ENCODE results near the gene CNTNAP2. TPM values are rescaled to one million over a fixed set of nuclear protein-coding genes. Genes with fewer than 3 reads are reported as not detected.

CNTNAP2 gene
- total and polyA plus RNA-seq, 4 donors, result not detected

DNA sequence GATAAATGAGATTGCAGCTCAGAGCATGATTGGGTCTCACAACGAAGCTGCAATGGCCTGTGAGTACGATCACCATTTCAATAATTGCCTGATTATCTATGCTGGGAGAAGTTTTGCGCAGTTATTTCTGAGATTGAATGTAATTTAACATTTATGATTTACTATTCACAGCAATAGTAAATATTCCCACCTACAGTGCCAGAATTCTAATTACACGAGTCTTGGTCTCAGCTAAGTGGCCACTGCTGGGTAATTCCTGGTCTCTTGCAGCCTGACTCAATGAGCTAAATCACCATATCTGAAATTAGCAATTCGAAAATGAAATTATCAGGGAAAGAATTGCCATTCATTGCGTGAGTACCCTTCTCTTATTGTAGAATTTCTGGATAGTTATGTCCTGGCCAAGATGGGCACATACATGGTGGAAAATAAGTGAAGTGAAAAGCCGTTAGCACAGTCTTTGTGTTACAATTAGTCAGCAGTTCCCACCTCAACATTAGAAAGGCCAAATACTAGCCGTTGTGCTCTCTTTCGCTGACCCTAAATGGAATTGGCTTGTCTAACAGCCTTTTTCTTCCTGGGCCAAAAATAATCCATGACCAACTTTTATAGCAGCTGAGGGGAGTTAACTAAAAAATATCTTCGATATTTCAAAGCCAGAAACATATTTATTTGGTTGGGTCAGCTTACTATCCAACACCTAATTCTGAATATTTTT lies 1793.0 kb downstream of the CNTNAP2 start:
- Histone ChIP-seq H3K36me3 (ENCODE audit: control insufficient read depth in 1 of 2, insufficient read depth in 2 of 2, low read length in 1 of 2) (no peaks in the 10 kb centered on the region), H3K4me1 (ENCODE audit: control insufficient read depth in 1 of 2, insufficient read depth in 2 of 2, low read length in 2 of 2) (no peaks in the 10 kb centered on the region), H3K9me3 (ENCODE audit: control insufficient read depth, low read length) (no peaks in the 10 kb centered on the region), H3K4me3 (ENCODE audit: low read length in 2 of 2) (no peak overlapping the region), H3K27ac (ENCODE audit: low read depth in 1 of 2, low read length in 2 of 2) (no peak overlapping the region), H3K27me3 (ENCODE audit: control insufficient read depth in 1 of 2, insufficient read depth in 2 of 2, low read length in 1 of 2) (no peaks in the 10 kb centered on the region)
- DNase-seq (no peak), ATAC-seq (ENCODE audit: low FRiP score) (peak; percentile 73)
- 43 to 45% methylated on average over 10 of the region's 10 CpGs for WGBS, 2 donors
- intact Hi-C loops (cut with DNase I), result no loop called here

DNA sequence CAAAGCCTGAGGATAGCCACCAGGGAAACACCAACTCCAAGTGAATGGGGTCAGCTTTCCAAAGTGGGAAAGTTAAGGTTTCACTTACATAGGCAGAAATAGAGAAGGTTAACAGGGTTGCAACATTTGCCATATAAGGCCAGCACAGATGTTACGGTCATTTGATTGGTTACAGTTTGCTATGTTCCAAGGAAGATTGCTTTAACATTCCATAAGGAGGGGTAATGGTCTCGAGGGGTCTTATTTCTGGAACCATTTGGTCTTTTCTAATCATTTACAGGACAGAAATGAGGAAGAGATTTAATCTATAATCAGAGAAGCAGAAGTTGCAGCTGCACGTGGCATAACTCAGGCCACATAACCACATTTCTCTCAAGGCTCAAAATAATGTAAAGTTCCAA lies 1794.6 kb downstream of the CNTNAP2 start:
- WGBS, 2 donors, result 26 to 38% methylated on average over 3 of the region's 3 CpGs
- Histone ChIP-seq H3K36me3 (ENCODE audit: control insufficient read depth in 1 of 2, insufficient read depth in 2 of 2, low read length in 1 of 2) (no peaks in the 10 kb centered on the region), H3K4me1 (ENCODE audit: control insufficient read depth in 1 of 2, insufficient read depth in 2 of 2, low read length in 2 of 2) (no peaks in the 10 kb centered on the region), H3K4me3 (ENCODE audit: low read length in 2 of 2) (no peak overlapping the region), H3K9me3 (ENCODE audit: control insufficient read depth, low read length) (no peaks in the 10 kb centered on the region), H3K27ac (ENCODE audit: low read depth in 1 of 2, low read length in 2 of 2) (no peak overlapping the region), H3K27me3 (ENCODE audit: control insufficient read depth in 1 of 2, insufficient read depth in 2 of 2, low read length in 1 of 2) (no peaks in the 10 kb centered on the region)
- intact Hi-C loops (cut with DNase I), result no loop called here
- DNase-seq (no peak), ATAC-seq (ENCODE audit: low FRiP score) (no peak)

DNA sequence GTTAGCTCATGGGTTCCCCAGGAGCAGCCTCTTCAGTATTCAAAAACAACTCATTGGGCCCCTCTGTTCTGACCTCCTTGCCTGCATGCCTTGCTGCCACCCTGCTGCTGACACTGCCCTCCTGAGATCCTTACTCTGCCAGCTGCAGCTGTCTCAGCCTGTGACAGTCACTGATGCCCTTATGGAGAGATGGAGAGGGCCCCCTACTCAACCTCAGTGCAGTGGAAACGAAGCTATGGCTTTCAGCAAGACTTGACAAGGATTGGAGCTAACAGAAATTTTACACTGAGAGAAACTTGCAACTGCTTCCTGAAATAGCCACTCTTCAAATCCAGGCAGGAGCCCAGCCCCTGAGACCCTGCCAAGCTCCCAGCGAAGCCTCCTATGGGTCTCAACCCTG lies 1795.7 kb downstream of the CNTNAP2 start:
- WGBS, 2 donors, result 5 to 9% methylated on average over 2 of the region's 2 CpGs
- H3K4me1 ChIP-seq (ENCODE audit: control insufficient read depth in 1 of 2, insufficient read depth in 2 of 2, low read length in 2 of 2), result no peaks in the 10 kb centered on the region

DNA sequence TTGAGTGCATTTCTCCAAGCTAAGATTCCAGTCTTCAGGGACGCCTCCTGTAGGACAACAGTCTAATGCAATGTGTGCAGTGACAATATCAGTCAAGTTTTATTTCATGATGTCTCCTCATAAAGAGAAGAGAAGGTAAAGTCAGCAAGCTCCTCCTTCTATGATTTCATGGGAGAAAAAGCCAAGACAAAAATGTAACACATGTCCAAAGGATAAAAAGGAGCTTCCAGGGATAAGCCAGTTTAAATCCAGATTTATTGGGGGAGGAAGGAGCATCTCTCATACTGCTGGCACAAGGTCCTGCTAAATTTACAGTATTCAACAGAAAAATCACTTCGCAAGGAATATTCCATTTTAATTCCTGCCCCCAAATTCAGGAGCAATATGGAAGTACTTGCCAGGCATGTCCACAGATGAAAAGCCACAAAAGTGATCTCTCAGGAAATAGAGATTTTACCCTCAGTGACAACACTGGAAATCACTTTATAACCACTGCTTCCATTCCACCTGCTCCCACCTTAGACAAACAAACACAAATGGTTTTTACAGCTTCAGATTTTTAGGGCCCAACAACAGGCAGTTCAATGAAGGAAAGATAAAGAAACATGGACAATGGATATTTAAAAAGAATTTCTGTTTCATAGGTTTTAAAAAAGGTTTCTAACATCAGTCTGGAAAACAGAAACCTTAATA lies 1796.5 kb downstream of the CNTNAP2 start:
- intact Hi-C loops (cut with DNase I), result no loop called here
- Histone ChIP-seq H3K4me1 (ENCODE audit: control insufficient read depth in 1 of 2, insufficient read depth in 2 of 2, low read length in 2 of 2) (no peaks in the 10 kb centered on the region), H3K36me3 (ENCODE audit: control insufficient read depth in 1 of 2, insufficient read depth in 2 of 2, low read length in 1 of 2) (no peaks in the 10 kb centered on the region), H3K27me3 (ENCODE audit: control insufficient read depth in 1 of 2, insufficient read depth in 2 of 2, low read length in 1 of 2) (no peaks in the 10 kb centered on the region), H3K9me3 (ENCODE audit: control insufficient read depth, low read length) (no peaks in the 10 kb centered on the region), H3K4me3 (ENCODE audit: low read length in 2 of 2) (no peak overlapping the region), H3K27ac (ENCODE audit: low read depth in 1 of 2, low read length in 2 of 2) (no peak overlapping the region)
- 94 to 99% methylated on average over 2 of the region's 2 CpGs for WGBS, 2 donors
- DNase-seq, result no peak
- no peak for ATAC-seq (ENCODE audit: low FRiP score)

More for the DNA sequence above, 1795.7 kb downstream of the CNTNAP2 start:
- Histone ChIP-seq H3K36me3 (ENCODE audit: control insufficient read depth in 1 of 2, insufficient read depth in 2 of 2, low read length in 1 of 2) (no peaks in the 10 kb centered on the region), H3K27ac (ENCODE audit: low read depth in 1 of 2, low read length in 2 of 2) (no peak overlapping the region), H3K9me3 (ENCODE audit: control insufficient read depth, low read length) (no peaks in the 10 kb centered on the region), H3K4me3 (ENCODE audit: low read length in 2 of 2) (no peak overlapping the region), H3K27me3 (ENCODE audit: control insufficient read depth in 1 of 2, insufficient read depth in 2 of 2, low read length in 1 of 2) (no peaks in the 10 kb centered on the region)
- intact Hi-C loops (cut with DNase I), result no loop called here
- ATAC-seq (ENCODE audit: low FRiP score), result no peak
- no peak for DNase-seq

DNA sequence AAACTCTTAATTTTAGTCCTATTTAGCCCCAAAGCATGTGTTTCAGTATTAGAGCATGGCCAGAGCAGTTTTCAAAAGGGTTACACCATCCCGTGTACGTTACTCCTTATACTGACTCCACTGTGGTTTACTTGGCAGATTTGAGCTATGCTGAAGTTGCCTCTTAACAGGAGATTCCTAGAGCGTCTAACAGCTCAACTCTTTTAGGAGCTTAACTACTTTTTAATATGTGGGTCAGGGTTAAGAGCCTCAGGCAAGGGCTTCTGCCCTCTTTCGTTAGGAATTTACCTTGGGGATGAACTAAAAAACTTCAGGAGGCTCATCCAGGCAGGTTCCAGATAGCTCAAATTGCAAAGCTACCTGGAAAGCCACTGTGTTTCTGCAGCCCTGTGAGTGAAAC lies 1799.2 kb downstream of the CNTNAP2 start:
- ATAC-seq (ENCODE audit: low FRiP score) (no peak), DNase-seq (no peak)
- Histone ChIP-seq H3K27ac (ENCODE audit: low read depth in 1 of 2, low read length in 2 of 2) (no peak overlapping the region), H3K9me3 (ENCODE audit: control insufficient read depth, low read length) (no peaks in the 10 kb centered on the region), H3K36me3 (ENCODE audit: control insufficient read depth in 1 of 2, insufficient read depth in 2 of 2, low read length in 1 of 2) (no peaks in the 10 kb centered on the region), H3K27me3 (ENCODE audit: control insufficient read depth in 1 of 2, insufficient read depth in 2 of 2, low read length in 1 of 2) (no peaks in the 10 kb centered on the region), H3K4me3 (ENCODE audit: low read length in 2 of 2) (no peak overlapping the region), H3K4me1 (ENCODE audit: control insufficient read depth in 1 of 2, insufficient read depth in 2 of 2, low read length in 2 of 2) (no peaks in the 10 kb centered on the region)
- intact Hi-C loops (cut with DNase I), result no loop called here
- WGBS, 2 donors, result 30 to 34% methylated on average over 4 of the region's 4 CpGs

DNA sequence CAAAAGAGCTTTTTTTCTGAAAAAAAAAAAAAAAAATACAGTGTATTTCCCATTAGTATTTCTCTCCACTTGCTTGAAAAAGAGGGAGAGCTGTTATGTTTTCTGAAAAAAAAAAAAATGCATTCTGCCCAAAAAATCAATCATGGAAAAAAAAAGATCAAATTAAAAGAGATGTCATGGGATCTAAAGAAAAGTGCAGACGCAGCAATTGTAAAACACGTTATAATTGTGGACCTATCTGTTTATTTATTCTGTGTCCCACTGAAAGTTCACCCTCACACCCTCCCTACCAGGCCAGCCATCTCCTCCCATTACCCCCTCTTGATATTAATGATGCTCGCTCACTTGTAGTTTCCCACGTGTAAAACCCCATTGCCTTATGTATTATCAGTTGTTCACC lies 1800.0 kb downstream of the CNTNAP2 start:
- Histone ChIP-seq H3K4me1 (ENCODE audit: control insufficient read depth in 1 of 2, insufficient read depth in 2 of 2, low read length in 2 of 2) (no peaks in the 10 kb centered on the region), H3K4me3 (ENCODE audit: low read length in 2 of 2) (no peak overlapping the region), H3K27ac (ENCODE audit: low read depth in 1 of 2, low read length in 2 of 2) (no peak overlapping the region), H3K27me3 (ENCODE audit: control insufficient read depth in 1 of 2, insufficient read depth in 2 of 2, low read length in 1 of 2) (no peaks in the 10 kb centered on the region), H3K36me3 (ENCODE audit: control insufficient read depth in 1 of 2, insufficient read depth in 2 of 2, low read length in 1 of 2) (no peaks in the 10 kb centered on the region), H3K9me3 (ENCODE audit: control insufficient read depth, low read length) (no peaks in the 10 kb centered on the region)
- no peak for DNase-seq
- 90 to 92% methylated on average over 4 of the region's 4 CpGs for WGBS, 2 donors
- ATAC-seq (ENCODE audit: low FRiP score), result no peak
- intact Hi-C loops (cut with DNase I), result no loop called here

DNA sequence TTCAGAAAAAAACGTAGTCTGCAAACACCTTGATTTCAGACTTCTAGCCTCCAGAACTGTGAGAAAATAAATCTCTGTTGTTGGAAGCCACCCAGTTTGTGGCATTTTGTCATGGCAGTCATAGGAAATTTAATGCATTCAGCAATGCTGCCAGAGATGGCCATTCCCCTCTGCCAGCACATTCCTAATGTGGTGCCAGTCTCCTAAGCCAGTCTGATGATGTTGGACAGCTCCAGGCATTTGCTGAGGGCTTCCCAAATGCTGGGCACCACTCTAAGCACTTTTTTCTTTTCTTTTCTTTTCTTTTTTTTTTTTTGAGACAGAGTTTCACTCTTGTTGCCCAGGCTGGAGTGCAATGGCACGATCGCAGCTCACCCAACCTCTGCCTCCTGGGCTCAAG lies 1807.2 kb downstream of the CNTNAP2 start:
- Histone ChIP-seq H3K27me3 (ENCODE audit: control insufficient read depth in 1 of 2, insufficient read depth in 2 of 2, low read length in 1 of 2) (no peaks in the 10 kb centered on the region), H3K4me1 (ENCODE audit: control insufficient read depth in 1 of 2, insufficient read depth in 2 of 2, low read length in 2 of 2) (no peaks in the 10 kb centered on the region), H3K36me3 (ENCODE audit: control insufficient read depth in 1 of 2, insufficient read depth in 2 of 2, low read length in 1 of 2) (no peaks in the 10 kb centered on the region), H3K9me3 (ENCODE audit: control insufficient read depth, low read length) (no peaks in the 10 kb centered on the region), H3K27ac (ENCODE audit: low read depth in 1 of 2, low read length in 2 of 2) (no peak overlapping the region), H3K4me3 (ENCODE audit: low read length in 2 of 2) (no peak overlapping the region)
- intact Hi-C loops (cut with DNase I), result no loop called here
- peak; percentile 78 for ATAC-seq (ENCODE audit: low FRiP score)
- 8 to 9% methylated on average over 3 of the region's 3 CpGs for WGBS, 2 donors
- no peak for DNase-seq

DNA sequence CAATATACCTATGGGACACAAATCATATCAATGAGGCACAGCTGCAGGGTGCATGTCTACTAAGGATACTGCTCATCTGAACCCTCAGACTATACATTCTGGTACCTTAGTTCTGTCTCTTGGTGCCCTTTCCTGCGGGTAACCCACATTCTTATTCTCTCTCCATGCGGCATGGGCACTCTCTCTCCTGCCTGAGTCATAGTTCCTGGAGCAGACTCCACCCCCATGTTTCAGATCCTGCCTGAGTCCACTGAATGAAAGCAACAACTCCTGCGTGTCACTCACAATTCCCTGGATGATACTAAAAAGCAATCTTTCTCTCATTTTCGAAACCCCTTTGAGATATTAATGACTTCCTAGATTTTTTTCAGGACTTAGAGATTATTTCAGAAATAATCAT lies 1820.8 kb downstream of the CNTNAP2 start:
- Histone ChIP-seq H3K36me3 (ENCODE audit: control insufficient read depth in 1 of 2, insufficient read depth in 2 of 2, low read length in 1 of 2) (no peaks in the 10 kb centered on the region), H3K9me3 (ENCODE audit: control insufficient read depth, low read length) (no peaks in the 10 kb centered on the region), H3K4me3 (ENCODE audit: low read length in 2 of 2) (no peak overlapping the region), H3K27ac (ENCODE audit: low read depth in 1 of 2, low read length in 2 of 2) (no peak overlapping the region), H3K4me1 (ENCODE audit: control insufficient read depth in 1 of 2, insufficient read depth in 2 of 2, low read length in 2 of 2) (peaks cover 3 to 8% of the 10 kb centered on the region in 2 donors), H3K27me3 (ENCODE audit: control insufficient read depth in 1 of 2, insufficient read depth in 2 of 2, low read length in 1 of 2) (no peaks in the 10 kb centered on the region)
- ATAC-seq (ENCODE audit: low FRiP score), result no peak
- intact Hi-C loops (cut with DNase I), result no loop called here
- DNase-seq, result no peak
- 53 to 63% methylated on average over 4 of the region's 4 CpGs for WGBS, 2 donors

DNA sequence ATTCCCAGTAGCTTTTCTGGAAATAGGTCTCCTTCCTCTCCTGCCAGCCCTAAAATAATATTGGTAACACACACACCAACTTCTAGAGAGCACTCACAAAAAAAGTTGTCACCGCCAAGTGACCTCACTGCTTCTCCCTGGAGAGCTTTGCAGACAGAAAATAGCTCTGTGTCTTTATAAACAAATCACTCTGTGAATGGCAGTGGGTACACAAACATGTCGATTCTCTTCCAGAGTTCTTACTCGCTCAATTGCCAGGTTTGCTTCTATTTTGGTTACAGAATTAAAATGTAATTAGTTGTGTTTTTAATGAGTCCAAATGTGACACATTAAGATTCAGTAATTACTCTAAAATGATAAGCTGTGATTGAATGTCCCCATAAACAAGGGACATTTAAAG lies 1824.8 kb downstream of the CNTNAP2 start:
- DNase-seq, result no peak
- Histone ChIP-seq H3K4me3 (ENCODE audit: low read length in 2 of 2) (no peak overlapping the region), H3K27me3 (ENCODE audit: control insufficient read depth in 1 of 2, insufficient read depth in 2 of 2, low read length in 1 of 2) (no peaks in the 10 kb centered on the region), H3K4me1 (ENCODE audit: control insufficient read depth in 1 of 2, insufficient read depth in 2 of 2, low read length in 2 of 2) (peaks cover 3 to 8% of the 10 kb centered on the region in 2 donors), H3K27ac (ENCODE audit: low read depth in 1 of 2, low read length in 2 of 2) (no peak overlapping the region), H3K36me3 (ENCODE audit: control insufficient read depth in 1 of 2, insufficient read depth in 2 of 2, low read length in 1 of 2) (no peaks in the 10 kb centered on the region), H3K9me3 (ENCODE audit: control insufficient read depth, low read length) (no peaks in the 10 kb centered on the region)
- 4 to 6% methylated on average over 3 of the region's 3 CpGs for WGBS, 2 donors
- no peak for ATAC-seq (ENCODE audit: low FRiP score)
- intact Hi-C loops (cut with DNase I), result no loop called here

All from aorta (tissue), 5 donors.